SK-N-SH (cell line): ENCODE results near the gene GEN1. TPM values are rescaled to one million over a fixed set of nuclear protein-coding genes. Genes with fewer than 3 reads are reported as not detected.

Experiments
- CTCF ChIA-PET: fragments of 300-600, 350-600 bp; formaldehyde crosslinking; extraction: SDS; loops from one replicate; lab custom pipeline; 2021; lab: Yijun Ruan, JAX
- POLR2A ChIA-PET: fragments of 350-600 bp; sonication (Branson Sonifier 250); formaldehyde crosslinking; extraction: SDS; loops from one replicate; lab custom pipeline; 2020; ENCODE audit warnings: antibody characterized with exemption, inconsistent platforms; lab: Yijun Ruan, JAX
- DNase-seq: peaks from one replicate; pipeline ENCODE4 v3.0.0; 2012
- H2AFZ ChIP-seq: fragments of 200-600 bp; sonication (generic); 2 replicates; pipeline ENCODE4 v1.8.1; 2016; ENCODE audit warnings: antibody characterized with exemption, mild to moderate bottlenecking, low read depth
- H3F3A ChIP-seq: fragments of 200-600 bp; sonication (generic); replicated peaks from 2 replicates; pipeline ENCODE3; 2016; ENCODE audit warnings: antibody characterized with exemption, mild to moderate bottlenecking; ENCODE audit not compliant: insufficient read depth
- H3K27ac ChIP-seq, 2 experiments: fragments of 200-500 bp in 1 of 2; fragments of 200-600 bp in 1 of 2; sonication (Bioruptor generic) in 1 of 2; sonication (generic), shearing (Covaris generic) in 1 of 2; 2 replicates each; pipeline versions ENCODE4 v1.5.1 to v1.6.1; 2014 to 2016; ENCODE audit warnings: low read depth in 2 of 2, inconsistent platforms in 1 of 2, low read length in 1 of 2, mild to moderate bottlenecking in 1 of 2, mixed read lengths in 1 of 2
- H3K27me3 ChIP-seq: fragments of 200-600 bp; sonication (generic), shearing (Covaris generic); 2 replicates; pipeline ENCODE4 v1.6.1; 2016; ENCODE audit warnings: mixed run types; ENCODE audit not compliant: insufficient read depth
- H3K36me3 ChIP-seq, 2 experiments: fragments of 200-500 bp in 1 of 2; fragments of 200-600 bp in 1 of 2; sonication (Bioruptor generic) in 1 of 2; sonication (generic) in 1 of 2; replicated peaks in 1 of 2; 2 replicates each; pipeline versions ENCODE3 to v1.5.1; 2014 to 2016; ENCODE audit warnings: low read length in 1 of 2, mild to moderate bottlenecking in 1 of 2; ENCODE audit not compliant: insufficient read depth in 2 of 2, control insufficient read depth in 1 of 2
- H3K4me1 ChIP-seq, 2 experiments: fragments of 200-500 bp in 1 of 2; fragments of 200-600 bp in 1 of 2; sonication (Bioruptor generic) in 1 of 2; sonication (generic), shearing (Covaris generic) in 1 of 2; 2 replicates each; pipeline versions ENCODE4 v1.5.1 to v1.6.1; 2014 to 2016; ENCODE audit warnings: low read depth in 1 of 2, low read length in 1 of 2, mixed run types in 1 of 2; ENCODE audit not compliant: insufficient read depth in 2 of 2, control insufficient read depth in 1 of 2
- H3K4me2 ChIP-seq: fragments of 200-600 bp; sonication (generic), shearing (Covaris generic); 2 replicates; pipeline ENCODE4 v1.6.1; 2017; ENCODE audit warnings: mixed run types
- H3K4me3 ChIP-seq, 2 experiments: fragments of 200-500 bp in 1 of 2; fragments of 200-600 bp in 1 of 2; sonication (Bioruptor generic) in 1 of 2; sonication (generic), shearing (Covaris generic) in 1 of 2; 2 replicates each; pipeline versions ENCODE4 v1.5.1 to v1.8.1; 2014 to 2016; ENCODE audit warnings: low read depth in 2 of 2, inconsistent platforms in 1 of 2, low read length in 1 of 2, mild to moderate bottlenecking in 1 of 2, mixed read lengths in 1 of 2, moderate library complexity in 1 of 2
- H3K79me2 ChIP-seq: fragments of 200-600 bp; sonication (generic); 2 replicates; pipeline ENCODE4 v1.8.1; 2017; ENCODE audit warnings: mild to moderate bottlenecking; ENCODE audit not compliant: insufficient read depth
- H3K9ac ChIP-seq: fragments of 200-600 bp; sonication (generic); 2 replicates; pipeline ENCODE4 v1.6.1; 2017; ENCODE audit warnings: mixed run types
- H3K9me2 ChIP-seq: fragments of 200-600 bp; sonication (generic); 2 replicates; pipeline ENCODE4 v1.6.1; 2017; ENCODE audit warnings: mixed run types
- H3K9me3 ChIP-seq: fragments of 200-600 bp; sonication (generic); 2 replicates; pipeline ENCODE4 v1.6.1; 2017; ENCODE audit warnings: mixed run types, mild to moderate bottlenecking, moderate library complexity
- H4K20me1 ChIP-seq: fragments of 200-600 bp; sonication (generic); 2 replicates; pipeline ENCODE4 v1.6.1; 2017; ENCODE audit warnings: mild to moderate bottlenecking, mixed run types; ENCODE audit not compliant: insufficient read depth
- CTCF ChIP-seq: fragments of 200-600 bp; sonication (generic); IDR thresholded peaks from 2 replicates; pipeline ENCODE4 v1.6.1; 2017; ENCODE audit warnings: antibody characterized with exemption, mild to moderate bottlenecking, moderate library complexity
- FOXM1 ChIP-seq: IDR thresholded peaks from 2 replicates; pipeline ENCODE4 v1.4.0; 2012; ENCODE audit warnings: low read depth, mild to moderate bottlenecking
- GABPA ChIP-seq: IDR thresholded peaks from 2 replicates; pipeline ENCODE4 v1.4.0; 2012; ENCODE audit warnings: low read depth, mild to moderate bottlenecking
- GATA2 ChIP-seq: sonication (generic); formaldehyde crosslinking; IDR thresholded peaks from 2 replicates; pipeline ENCODE4 v1.5.0; 2020; ENCODE audit warnings: mild to moderate bottlenecking, missing genetic modification reagents
- RCOR1 ChIP-seq: fragments of 150-350 bp; IDR thresholded peaks from 2 replicates; pipeline ENCODE4 v1.6.1; 2017; ENCODE audit warnings: antibody characterized with exemption, low read length
- REST ChIP-seq: IDR thresholded peaks from 2 replicates; pipeline ENCODE4 v1.6.1; 2012; ENCODE audit warnings: mild to moderate bottlenecking, low read depth, low read length, moderate library complexity
- SIN3A ChIP-seq: IDR thresholded peaks from 2 replicates; pipeline ENCODE4 v1.6.1; 2012; ENCODE audit warnings: low read depth, mild to moderate bottlenecking, low read length, moderate library complexity, borderline replicate concordance
- TCF12 ChIP-seq: IDR thresholded peaks from 2 replicates; pipeline ENCODE4 v1.4.0; 2012
- USF1 ChIP-seq: IDR thresholded peaks from 2 replicates; pipeline ENCODE4 v1.4.0; 2012; ENCODE audit warnings: low read depth, borderline replicate concordance
- WGBS: methylation state at CpG from one replicate; pipeline ENCODE4 v1.1.6; 2017; ENCODE audit warnings: low lambda C conversion rate; 5-methylcytosine and 5-hydroxymethylcytosine counted together
- polyA plus RNA-seq, 3 experiments: library from polyadenylated mRNA; depleted of rRNA; stranded (reverse); fragments of >200 nt; gene quantifications; 2 replicates each; pipeline ENCODE4 v1.2.3, GENCODE V29; 2012

The GEN1 gene
- polyA plus RNA-seq, 1 of the 3 experiments (the other 2 are of a cell fraction), result 5.3 TPM

GRCh38 chr2:17790536-17790935, 36.6 kb downstream of the GEN1 start:
- H2AFZ ChIP-seq, result no peak overlapping the region
- H3K79me2 ChIP-seq, result no peaks in the 10 kb centered on the region
- no peak for DNase-seq
- H3F3A ChIP-seq, result no peaks in the 10 kb centered on the region
- H3K9me3 ChIP-seq, result no peaks in the 10 kb centered on the region
- ChIA-PET CTCF (interaction anchor here (0.6 to 1.5 kb wide), 3 partner anchors 16 to 40 kb away, joined by 3 to 4 read pairs (median 3); no protein-coding TSS in a partner anchor), POLR2A (interaction anchor here (1.1 kb wide), 1 partner anchor 14 kb away, joined by 3 read pairs; no protein-coding TSS in a partner anchor)
- TF ChIP-seq GABPA (no peak), CTCF (no peak), SIN3A (no peak), GATA2 (no peak), USF1 (no peak), REST (no peak), RCOR1 (no peak)
- no peak overlapping the region for H3K4me3 ChIP-seq
- no peaks in the 10 kb centered on the region for H3K27me3 ChIP-seq
- H3K9ac ChIP-seq, result no peak overlapping the region
- H4K20me1 ChIP-seq, result no peaks in the 10 kb centered on the region
- no peaks in the 10 kb centered on the region for H3K36me3 ChIP-seq
- no peak overlapping the region for H3K4me2 ChIP-seq
- H3K27ac ChIP-seq, result no peak overlapping the region
- no peaks in the 10 kb centered on the region for H3K9me2 ChIP-seq
- peaks cover 4 to 22% of the 10 kb centered on the region in 2 experiments; a peak in 2 of 4 replicates for H3K4me1 ChIP-seq
- 71% methylated on average over 1 of the region's 1 CpG for WGBS

DNA sequence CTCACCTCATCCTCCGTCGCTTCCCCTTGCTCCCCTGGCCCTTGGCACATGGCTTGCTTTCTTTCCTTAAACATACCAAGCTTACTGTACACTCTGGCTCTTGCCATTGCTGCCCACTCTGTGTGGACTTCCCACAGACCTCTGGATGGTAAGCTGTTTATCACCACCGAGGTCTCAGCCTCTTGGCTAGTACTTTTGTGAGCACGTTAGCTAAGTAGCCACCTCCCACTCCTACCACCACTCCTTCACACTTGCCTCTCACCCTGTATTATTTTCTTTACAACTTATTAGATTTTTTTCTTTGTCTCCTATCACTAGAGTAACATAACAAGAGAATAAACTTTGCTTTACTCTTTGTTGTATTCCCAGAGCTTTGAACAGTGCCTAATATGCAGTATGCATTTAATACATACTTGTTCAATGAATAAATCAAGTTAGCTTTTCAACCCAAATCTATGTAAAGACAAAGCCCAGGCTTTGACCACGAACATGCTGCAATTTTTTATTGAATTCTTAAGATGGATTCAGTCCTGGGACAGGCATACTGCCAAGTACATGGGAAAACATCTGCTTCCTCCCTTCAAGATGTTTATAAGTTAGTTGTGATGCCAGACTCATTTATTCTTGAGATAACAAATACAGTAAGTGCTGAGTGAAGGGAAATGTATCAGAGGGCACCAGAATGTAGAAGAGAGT, 37.3 kb downstream of the GEN1 start:
- Histone ChIP-seq H3K36me3 (no peaks in the 10 kb centered on the region), H3K4me3 (no peak overlapping the region), H3K9me2 (no peaks in the 10 kb centered on the region), H3K9ac (no peak overlapping the region), H3K4me2 (no peak overlapping the region), H3K79me2 (no peaks in the 10 kb centered on the region), H3K9me3 (no peaks in the 10 kb centered on the region), H4K20me1 (no peaks in the 10 kb centered on the region), H3K4me1 (peaks cover 4 to 22% of the 10 kb centered on the region in 2 experiments; a peak in 2 of 4 replicates), H2AFZ (no peak overlapping the region), H3F3A (no peaks in the 10 kb centered on the region), H3K27me3 (no peaks in the 10 kb centered on the region), H3K27ac (no peak overlapping the region)
- CTCF ChIA-PET, result interaction anchor here (0.9 to 1.5 kb wide), 3 partner anchors 15 to 71 kb away, joined by 3 to 4 read pairs (median 3); no protein-coding TSS in a partner anchor
- no peak for DNase-seq
- TF ChIP-seq FOXM1 (no peak), TCF12 (peak; percentile 46; the same call in 1 of the 2 replicates)
- WGBS, result 54% methylated on average over 5 of the region's 5 CpGs
- POLR2A ChIA-PET, result interaction anchor here (1.1 kb wide), 1 partner anchor 15 kb away, joined by 3 read pairs; no protein-coding TSS in a partner anchor
